Activated gamma-delta T cell (primary cell): ENCODE measurements around the gene IL21.
"Not testable (repeated sequence)": the region's sequence is repeated elsewhere in the genome, so short reads cannot be mapped to it uniquely, and the experiment has no call there.

Experiments used
- DNase-seq: peaks from one replicate; lab custom pipeline; 2025; lab: John Stamatoyannopoulos, UW

Gene IL21

DNA sequence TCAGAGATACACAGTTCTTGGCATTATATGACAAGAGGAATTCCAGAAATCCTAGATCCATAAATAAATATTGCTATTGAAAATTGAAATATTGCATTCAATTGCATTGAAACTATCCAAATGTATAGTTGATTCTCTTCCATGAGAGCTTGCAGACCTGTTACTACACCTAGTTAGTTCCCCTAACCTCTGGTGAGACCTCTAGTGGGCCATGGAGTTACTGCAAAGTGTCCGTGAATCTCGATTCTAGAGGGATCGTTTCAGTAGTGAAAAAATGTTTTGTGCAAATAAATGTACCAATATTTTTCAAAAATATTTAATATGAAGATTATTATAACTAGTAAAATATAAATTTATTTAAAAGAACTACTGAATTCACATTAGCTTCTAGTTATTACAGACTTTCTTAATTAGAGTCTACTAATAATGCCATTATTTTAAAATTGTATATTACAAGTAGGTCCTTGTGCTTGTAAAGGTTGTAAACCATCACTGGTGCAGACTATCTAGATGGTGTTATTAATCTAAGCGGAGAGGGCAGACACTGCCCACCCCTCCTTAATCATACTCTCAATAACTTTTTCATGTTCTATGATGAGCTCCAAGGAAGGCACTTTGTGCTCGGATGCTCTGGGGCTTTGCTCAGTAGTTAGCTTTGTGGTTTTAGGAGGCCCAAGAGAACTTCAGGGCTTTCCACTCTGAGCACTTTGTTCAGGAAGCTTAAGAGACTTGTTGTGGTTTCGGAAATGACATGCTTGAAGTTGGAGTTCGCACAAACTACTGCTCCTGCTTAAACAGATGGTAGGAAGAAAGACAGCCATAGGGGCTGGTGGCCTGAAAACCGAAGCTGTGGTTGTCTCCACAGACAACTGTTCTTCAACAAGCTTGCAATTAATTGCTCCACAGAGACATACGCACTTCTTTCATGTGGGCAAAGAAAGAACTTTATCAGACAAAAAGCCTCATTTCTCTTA lies 42.8 kb downstream of the IL21 start:
- DNase-seq: no peak

GRCh38 chr4:122577189-122577553 lies 43.7 kb downstream of the IL21 start:
- no peak for DNase-seq

GRCh38 chr4:122576261-122577188 lies 44.3 kb downstream of the IL21 start:
- no peak for DNase-seq

DNA sequence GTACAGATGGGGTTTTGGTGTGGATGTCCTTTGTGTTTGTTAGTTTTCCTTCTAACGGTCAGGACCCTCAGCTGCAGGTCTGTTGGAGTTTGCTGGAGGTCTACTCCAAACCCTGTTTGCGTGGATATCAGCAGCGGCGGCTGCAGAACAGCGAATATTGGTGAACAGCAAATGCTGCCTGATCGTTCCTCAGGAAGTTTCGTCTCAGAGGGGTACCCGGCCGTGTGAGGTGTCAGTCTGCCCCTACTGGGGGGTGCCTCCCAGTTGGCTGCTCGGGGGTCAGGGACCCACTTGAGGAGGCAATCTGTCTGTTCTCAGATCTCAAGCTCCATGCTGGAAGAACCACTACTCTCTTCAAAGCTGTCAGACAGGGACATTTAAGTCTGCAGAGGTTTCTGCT lies 46.5 kb downstream of the IL21 start:
- DNase-seq: not testable (repeated sequence)

GRCh38 chr4:122562449-122562848 lies 58.4 kb downstream of the IL21 start:
- DNase-seq: no peak
